Measurements from ENCODE around the gene SGMS1.

Gene SGMS1

DNA sequence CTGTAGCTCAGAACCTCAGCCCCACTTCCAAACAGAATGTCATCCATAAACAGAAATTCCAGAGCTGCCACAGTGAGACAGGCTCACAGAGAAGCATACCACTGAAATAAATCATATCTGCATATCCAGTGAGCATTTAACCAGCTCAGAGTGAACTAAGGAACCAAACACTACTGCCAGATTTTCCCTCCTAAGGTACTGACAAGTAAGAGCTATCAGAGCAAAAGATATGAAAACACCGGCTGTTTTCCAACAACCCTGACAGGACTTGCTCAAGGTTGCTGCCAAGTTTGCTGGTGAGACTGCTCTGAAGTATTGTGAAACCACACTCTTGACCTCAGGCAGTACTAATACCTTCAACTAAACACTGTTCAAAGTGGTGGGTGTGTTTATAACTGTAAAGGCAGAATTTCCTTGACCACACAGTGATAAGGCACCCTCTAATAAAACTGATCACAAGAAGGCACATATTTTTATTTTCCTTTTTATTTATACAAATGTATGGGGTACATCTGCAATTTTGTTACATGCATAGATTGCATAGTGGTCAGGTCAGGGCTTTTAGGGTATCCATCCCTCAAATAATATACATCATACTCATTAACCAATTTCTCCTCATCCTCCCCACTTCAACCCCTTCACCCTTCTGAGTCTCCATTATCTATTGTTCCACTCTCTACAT lies 18.3 kb downstream of the SGMS1 start:
- DNase-seq, result no peak

DNA sequence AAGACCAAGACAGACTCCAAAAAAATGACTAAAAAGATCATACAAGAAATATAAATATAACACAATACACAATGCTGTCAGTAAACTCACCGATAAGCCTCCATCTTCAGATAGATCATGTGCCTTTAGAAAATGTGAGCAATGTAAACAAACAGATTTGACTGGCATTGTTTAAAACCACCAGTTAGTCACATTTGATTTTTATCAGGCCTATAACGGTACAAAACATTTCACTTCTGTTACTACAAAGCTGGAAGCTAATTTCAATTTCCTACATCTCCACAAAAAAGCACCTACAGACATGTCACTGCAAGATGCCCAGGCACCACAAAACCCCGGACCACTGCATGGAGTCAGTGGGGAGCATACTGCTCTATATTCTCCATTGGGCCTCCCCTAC lies 18.9 kb downstream of the SGMS1 start:
- no peak for DNase-seq

DNA sequence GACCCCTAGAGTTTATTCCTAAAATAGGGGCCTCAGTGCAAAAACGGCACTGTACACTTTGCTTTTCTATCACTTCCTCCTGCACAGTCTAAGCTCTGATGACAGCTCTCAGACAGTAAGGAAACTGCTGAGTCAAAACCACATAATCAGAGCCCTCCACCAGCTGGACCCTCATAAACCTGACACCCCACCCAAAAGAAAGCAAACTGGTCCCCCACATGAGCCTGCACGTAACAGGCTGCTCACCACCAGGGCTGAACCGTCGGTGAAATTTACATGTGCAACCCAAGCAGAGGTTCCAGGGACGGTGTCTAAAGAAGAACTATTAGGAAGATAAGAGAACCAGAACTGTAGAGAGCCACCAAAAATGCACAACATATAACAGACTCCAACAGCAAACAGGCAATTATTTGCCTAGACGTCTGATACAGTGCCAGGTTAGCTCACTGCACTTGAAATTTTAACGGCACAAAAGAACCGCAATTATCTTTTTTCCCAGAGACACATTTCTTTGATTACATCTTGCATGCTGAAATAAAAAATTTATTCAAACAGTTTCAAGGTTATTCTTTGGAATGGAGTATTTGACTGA lies 19.6 kb downstream of the SGMS1 start:
- DNase-seq, result no peak

DNA sequence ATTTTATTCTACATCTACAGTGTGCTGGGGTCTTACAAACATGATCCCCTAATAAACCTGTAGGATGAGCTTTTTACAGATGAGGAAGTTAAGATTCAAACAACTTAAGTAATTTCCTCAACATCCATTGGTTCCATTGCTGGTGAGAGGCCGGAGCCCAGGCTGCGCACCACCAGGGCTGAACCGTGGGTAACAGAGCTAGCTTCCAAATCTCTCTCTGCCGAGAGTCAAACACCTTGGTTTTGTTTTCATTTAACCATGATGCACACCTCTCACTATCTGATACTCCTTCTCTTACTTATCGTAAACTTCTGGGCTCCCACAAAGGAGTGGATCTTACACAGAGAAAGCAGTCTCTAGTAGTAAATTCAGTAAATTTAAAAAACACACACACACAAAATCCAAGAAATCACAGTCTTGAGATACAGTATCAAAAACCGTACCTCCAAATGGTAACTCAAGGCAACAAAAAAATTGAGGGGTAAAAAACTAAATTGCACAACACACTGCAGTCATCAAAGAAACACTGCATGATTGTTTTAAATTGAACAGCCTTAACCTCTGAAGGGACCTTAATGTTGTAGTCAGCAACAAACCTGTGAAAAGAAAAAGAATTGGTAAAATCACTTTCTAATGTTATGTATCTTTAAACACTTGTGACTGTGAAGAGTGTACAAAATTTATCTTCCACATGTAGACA lies 20.5 kb downstream of the SGMS1 start:
- no peak for DNase-seq

DNA sequence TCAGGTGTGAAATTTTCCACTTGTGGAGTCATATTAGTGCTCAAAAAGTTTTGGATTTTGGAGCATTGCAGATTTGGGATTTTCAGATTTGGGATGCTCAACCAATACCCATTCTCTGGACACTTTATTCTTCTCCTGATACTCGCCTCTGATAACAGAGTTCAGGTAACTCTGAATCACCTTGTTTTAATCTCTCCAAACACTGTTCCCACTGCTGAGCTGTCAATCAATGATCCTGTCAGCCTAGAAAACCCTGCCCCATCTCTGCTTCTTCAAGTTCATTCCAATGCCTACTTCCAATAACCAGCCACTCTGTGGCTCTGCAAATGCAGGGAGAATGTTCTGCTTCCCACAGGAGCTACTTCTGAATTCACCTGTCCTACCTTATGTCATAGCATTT lies 21.8 kb downstream of the SGMS1 start:
- DNase-seq, result no peak

DNA sequence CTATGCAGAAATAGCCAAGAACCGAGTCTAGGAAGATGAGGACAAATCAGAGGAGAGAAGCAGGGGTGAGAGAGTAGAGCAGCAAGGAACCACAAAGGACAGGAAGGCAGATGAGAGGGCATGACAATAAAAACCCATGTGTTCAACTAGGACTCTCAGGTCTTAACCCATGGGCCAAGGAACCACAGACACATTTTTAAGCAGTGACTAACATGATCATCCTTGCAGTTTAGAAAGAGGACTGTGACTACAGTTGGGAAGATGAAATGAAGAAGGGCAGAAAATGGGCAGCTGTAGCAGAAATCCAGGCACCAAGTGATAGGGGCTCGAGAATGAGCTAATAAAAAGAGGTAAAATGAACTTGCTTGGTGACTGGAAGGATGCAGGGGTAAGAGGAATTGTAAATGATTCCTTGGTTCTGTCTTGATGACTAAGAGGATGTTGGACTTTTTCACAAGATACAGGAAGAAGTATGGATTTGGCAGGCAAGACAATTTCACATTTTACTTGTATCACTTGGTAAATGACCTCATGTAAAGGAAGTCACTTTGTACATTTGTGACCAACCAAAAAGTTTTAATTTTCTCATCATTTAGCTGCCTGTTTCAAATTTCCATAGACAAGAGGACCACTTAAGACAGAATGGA lies 22.8 kb downstream of the SGMS1 start:
- no peak for DNase-seq

DNA sequence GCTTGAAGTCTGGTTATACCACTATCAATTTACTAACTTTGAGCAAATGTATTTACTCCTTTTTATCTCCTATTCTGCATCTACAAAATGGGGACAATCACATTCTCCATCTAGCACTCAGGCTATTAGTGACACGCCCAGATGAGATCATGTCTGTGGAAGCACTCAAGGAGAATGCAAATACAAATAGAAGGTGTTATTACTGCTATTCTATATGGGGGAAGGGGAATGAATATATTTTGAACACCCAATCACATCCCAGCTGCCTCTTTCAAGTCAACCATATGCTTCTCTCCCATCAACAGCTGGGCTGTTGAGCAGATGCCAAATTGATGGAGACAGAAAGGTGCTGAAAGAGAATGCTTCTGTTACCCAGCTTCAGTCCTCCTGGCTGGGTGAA lies 23.5 kb downstream of the SGMS1 start:
- no peak for DNase-seq

DNA sequence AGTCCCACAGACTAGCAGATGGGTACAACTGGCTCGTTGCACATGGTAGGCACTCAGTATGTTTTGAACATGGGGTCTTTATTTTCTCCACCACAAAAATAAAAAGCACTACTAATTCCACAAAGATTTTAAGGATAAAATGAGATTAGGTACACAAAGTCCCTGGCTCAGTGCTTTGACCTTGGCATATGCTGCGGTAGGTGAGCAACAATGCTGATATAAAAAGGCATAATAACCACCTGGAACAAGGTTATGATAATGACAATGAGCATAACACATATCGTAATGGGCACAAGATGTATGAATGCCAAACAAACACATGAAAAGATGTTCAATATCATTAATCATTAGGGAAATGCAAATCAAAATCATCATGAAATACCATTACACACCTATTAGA lies 26.9 kb downstream of the SGMS1 start:
- DNase-seq, result no peak

DNA sequence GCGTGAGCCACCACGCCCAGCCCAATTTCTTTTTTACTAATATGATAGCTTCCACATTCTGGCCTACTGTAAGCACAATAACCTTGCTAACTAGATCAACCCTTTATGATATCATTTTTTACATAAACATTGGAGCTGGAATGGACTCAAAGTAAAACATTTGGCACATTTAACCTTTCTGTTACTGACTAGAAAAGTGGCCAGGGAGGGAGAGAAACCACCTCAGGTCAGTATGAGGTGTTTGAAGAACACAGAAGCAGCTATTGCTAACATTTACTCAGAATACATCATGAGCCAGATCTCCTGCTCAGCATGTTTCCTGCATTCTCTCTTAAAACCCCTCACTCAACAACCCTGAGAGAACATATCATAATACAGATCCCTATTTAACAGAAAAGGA lies 27.3 kb downstream of the SGMS1 start:
- no peak for DNase-seq

DNA sequence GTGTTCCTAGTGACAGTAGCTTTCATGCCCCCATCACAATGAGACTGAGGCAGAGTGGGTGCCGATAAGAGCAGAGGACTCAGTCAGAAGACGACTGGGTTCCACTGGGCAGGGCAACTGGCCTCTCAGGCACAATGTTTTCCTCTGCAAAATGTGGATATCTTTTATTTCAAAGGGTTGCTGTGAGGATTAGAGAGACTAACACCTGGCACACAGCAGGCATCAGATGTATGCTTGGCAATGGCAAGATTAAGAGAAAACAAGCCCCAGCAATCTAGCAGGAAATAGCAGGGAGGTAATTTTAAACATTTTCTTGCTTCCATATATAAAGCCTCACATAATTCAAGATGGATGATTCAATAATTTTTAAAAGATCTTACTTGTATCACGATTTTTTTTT lies 28.0 kb downstream of the SGMS1 start:
- no peak for DNase-seq

DNA sequence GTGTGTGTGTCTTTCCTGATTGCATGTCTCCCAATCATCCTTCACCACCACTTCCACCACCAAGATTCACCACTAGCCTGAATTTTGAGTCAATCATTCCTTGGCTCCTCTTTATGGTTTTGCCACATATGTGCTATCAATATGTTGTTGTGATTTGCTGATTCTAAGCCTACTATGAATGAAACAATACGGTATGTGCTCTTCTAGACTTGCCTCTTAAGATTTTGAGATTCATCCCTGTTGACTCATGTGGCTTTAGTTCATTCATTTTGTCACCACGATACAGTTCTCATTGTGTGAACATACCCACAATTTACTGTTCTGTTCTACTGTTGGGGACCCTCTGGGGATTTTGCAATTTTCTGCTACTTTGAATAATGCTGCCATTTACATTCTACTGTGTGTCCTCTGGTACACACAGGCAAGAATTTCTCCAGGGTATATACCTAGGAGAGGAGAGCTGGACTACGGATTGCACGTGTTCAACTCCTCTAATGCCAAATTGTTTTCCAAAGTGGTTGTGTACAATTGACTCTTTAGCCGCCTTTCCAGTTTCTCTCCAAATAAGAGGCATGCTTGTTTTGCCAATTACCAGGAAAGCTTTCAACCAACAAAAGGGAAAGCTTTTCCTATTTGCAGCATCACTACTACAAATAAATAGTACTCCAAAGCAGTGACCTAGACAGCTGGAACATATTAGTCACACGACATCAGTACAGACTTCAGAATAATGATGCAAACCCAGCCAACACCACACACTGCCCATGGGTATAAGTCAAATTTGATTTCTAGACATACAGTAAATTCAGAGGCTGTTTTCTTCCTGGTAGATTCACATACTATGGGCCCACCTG lies 30.0 kb downstream of the SGMS1 start:
- no peak for DNase-seq

DNA sequence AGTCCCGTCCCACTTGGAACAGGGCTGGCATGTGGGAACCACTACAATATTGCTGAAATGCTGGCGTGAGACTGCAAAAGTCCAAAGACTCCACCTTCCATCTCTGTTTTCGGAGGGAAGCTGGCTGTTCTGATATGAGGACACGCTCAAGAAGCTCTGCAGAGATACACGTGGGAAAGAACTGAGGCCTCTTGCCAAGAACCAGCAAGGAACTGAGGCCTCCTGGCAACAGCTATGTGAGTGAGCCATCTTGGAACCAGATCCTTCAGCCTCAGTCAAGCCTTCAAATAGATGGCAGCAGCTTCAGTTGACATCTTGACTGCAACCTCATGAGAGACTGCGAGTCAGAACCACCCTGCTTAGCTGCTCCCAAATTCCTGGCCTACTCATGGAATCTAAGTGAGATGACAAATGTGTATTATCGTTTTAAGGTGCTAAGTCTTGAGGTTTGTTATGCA lies 30.8 kb downstream of the SGMS1 start:
- no peak for DNase-seq

DNA sequence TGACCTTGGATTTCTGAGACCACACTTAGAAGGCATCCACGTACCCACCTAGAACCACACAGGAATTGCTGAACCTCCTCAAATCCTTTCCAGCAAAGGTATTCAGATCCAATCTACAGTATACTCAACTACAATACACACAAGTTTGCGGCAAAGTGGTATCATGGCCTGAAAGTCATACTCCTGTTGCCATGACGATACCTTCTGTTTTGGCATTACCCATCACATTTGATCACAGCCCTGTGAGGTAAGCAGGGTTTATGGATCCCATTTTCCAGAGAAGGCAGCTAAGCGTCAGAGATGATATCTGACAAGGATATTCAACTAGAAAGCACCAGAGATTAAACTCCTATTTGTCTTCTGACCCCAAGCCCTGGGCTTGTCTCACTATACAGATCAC lies 32.8 kb downstream of the SGMS1 start:
- no peak for DNase-seq

DNA sequence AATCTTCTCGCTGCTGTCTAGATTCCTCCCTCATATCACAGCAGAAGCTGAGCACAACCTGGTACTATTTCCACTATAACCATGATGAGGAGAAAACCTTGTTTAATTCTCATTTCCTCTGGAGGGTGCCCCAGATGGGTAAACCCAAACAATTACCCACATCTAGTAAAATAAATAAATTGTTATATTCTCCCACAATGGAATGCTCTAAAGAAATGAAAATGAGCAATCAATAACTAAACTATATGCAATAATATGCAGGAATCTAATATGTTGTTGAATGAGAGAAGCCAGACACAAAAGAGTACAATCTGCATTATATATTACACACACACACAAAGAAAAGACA lies 37.0 kb downstream of the SGMS1 start:
- DNase-seq, result no peak

DNA sequence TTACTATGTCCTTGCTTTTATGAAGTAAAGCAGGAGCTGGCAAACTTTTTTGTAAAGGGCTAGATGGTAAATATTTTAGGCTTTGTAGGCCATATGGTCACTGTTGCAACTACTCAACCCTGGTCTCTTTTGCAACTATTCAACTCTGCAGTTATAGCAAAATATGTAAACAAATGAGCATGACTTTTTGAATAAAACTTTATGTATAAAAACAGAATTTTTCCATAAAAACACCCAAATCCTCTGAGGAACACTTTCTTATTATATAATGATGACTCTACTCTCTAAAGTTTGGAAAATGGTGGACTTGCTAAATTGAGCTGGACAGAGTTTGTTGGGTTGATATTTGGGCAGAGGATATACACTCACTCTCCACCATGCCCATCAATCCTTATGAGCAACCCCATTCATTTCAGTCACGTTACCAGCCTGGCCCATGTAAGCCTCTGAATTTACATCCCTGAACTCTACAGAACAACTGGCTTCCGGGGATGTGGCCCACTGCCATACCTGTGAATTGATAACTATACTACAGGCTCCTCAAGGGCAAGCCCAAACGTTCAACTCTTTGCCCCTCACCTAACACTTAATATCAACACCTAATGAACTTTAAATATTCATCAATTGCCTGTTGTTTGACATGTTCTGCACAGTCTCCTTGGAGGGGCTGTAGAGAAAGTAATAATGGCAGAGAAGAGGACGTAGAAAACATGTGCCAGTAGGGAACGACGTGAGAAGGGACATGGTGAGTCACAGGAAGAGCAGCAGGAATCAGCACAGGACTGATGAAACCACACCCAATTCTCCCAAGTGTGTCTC lies 37.6 kb downstream of the SGMS1 start:
- no peak for DNase-seq

DNA sequence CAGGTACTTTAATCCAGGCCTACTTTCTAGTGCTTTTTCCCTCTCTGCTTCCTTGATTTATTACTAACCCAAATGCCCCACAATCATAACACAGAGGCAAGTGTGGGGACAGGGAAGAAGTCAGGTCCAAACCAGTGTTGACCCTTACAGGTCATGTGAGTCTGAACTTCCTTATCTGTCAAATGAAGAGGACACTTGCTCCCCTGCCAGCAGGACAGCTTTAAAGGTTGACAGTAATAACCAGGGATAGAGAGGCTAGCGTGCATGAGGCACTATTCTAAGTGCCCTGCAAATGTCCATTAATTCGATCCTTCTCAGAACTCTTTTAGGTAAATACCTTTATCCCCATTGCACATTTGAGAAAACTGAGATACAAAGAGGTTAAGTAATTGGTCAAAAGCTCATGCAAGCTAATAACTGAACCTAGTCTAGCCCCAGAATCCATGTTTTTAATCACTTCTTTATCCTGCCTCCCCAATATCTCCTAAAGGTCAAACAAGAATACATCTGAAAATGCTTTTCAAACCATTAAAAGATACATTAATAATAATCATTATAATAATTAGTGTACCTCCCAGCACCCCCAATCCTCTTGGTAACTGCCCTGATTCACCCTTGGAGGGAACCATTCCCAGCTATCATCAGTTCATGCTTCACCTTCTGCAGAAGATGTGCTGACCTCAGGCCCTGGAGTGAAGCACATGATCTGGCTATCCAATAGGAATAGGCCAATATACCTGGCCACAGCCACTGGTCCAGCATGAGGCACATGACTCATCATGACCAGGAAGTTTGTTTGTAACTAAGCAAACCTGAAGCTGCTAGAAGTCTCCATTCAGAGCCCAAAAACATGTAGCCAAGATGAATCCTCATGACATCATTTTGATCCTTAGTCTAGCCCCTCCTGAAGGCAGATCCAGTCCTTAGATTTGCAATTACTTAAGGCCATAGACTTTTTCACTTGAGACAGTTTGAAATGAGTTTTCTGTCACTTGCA lies 40.7 kb downstream of the SGMS1 start:
- no peak for DNase-seq

DNA sequence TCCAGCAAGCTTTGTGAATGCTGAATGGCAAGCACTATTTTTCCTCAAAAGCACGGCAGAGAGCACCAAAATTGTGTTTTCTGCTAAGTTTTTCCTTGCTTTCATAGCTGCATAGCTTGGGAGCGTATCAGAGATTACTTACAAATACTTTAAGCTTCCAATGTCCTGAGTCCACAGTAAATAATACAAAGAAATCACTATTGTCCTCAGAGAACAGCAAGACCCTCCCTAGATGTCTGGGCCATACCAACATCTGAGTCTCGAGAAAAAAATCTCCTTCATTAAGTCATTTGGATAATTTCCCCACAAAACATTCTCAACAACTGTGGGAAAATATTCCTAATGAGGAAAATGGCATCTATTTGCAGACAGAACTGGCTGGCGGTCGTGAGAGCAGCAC lies 41.7 kb downstream of the SGMS1 start:
- no peak for DNase-seq

DNA sequence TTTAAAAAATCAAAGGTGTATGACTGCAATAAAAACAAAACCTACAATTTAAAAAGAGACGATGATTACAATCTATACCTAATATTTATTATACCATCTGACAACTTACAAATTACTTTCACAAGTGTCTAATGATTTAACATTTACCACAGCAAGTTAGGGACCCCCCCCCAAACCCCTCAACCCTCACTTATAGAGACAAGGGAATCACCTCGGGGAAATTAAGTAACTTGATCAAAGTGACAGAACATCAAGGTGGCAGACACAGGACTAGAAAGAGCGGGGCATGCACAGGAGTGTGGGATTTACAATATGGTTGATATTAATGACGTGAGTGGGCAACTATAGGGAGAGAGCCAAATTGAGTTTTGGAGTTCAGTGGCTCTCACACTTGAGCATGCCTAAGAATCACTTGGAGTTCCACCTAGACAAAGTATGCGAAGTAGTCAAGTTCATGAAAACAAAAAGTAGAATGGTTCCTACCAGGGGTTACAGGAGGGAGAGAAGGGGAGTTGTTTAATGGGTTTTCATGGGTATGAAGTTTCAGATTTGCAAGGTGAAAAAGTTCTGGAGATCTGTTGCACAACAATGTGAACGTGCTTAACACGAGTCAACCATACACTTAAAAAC lies 43.4 kb downstream of the SGMS1 start:
- no peak for DNase-seq

DNA sequence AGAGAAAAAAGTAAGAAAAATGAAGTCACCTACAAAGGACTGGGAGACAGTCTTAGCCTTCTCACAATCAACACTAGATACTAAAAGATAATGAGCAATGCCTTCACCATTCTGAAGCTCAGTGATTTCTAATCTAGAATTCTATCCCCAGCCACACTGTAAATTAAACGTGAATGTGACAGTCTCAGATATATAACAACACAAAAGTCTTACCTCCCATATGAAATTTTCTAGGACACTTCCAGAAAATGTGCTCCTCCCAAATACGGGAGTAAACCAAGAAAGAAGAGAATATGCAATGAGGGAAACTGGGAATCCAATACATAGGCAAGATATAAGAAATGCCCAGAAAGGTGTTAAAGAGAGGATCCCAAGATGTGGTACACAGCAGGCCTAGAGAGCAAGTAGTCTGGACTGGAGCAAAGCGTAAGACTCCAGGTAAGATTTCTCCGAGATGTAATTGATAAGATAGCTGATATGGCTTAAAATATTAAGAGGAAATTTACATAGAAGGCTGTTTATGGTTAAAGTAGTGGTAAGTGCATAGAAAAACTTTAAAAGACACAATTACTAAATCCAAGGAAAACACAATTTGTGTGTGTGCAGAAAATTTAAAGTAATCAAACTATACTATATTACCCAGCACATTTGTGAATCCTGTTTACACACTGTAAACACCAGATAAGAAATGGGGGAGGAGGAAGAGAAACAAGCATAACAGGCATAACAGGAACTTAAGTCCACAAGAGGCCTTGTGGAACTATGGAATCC lies 44.1 kb downstream of the SGMS1 start:
- no peak for DNase-seq

DNA sequence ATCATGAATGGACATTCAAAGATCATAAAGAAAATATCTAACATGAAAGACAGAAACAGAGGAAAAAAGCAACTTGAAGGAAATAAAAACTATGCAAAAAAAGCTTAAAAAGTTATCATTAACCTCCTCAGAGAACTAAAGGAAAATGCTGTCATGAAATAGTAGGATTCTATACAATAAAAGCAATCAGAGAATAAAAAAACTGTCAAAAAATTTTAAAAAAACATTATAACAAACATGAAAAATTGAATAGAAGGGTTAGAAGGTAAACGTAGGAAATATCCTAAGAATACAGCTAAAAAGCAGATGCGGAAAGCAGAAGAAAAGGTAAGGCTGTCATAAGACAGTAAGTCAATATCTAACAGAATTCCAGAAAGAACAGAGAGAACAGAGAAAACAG lies 44.8 kb downstream of the SGMS1 start:
- DNase-seq, result no peak

All from stimulated activated CD4-positive, alpha-beta T cell treated with anti-CD3 and anti-CD28 coated beads, Interleukin-4, amount 100 ng/mL, for 1 hour (primary cell).